Measurements from ENCODE around the gene USP43.

DNA sequence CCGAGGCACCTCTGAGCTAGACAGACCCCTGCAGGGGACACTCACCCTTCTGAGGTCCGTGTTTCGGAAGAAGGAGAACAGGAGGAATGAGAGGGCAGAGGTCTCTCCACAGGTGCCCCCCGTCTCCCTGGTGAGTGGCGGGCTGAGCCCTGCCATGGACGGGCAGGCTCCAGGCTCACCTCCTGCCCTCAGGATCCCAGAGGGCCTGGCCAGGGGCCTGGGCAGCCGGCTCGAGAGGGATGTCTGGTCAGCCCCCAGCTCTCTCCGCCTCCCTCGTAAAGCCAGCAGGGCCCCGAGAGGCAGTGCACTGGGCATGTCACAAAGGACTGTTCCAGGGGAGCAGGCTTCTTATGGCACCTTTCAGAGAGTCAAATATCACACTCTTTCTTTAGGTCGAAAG is 83.2 kb downstream of the USP43 start:
- TF ChIP-seq CTCF (IDR thresholded peaks at IDR 0.05; ENCODE audit: low read length) (no peak), EZH2 (optimal IDR thresholded peaks at IDR 0.05; ENCODE audit: low read depth, low read length) (no peak), EZH2phosphoT487 (IDR thresholded peaks at IDR 0.05; ENCODE audit: low read length) (no peak)

Measured in MM.1S (cell line).